ENCODE results near the gene ARPC2. TPM values are rescaled to one million over a fixed set of nuclear protein-coding genes. Genes with fewer than 3 reads are reported as not detected.
"Not testable (repeated sequence)": the region's sequence is repeated elsewhere in the genome, so short reads cannot be mapped to it uniquely, and the experiment has no call there.

Gene ARPC2
- 100 to 1,000 TPM; 182 to 207 TPM for total RNA-seq

DNA sequence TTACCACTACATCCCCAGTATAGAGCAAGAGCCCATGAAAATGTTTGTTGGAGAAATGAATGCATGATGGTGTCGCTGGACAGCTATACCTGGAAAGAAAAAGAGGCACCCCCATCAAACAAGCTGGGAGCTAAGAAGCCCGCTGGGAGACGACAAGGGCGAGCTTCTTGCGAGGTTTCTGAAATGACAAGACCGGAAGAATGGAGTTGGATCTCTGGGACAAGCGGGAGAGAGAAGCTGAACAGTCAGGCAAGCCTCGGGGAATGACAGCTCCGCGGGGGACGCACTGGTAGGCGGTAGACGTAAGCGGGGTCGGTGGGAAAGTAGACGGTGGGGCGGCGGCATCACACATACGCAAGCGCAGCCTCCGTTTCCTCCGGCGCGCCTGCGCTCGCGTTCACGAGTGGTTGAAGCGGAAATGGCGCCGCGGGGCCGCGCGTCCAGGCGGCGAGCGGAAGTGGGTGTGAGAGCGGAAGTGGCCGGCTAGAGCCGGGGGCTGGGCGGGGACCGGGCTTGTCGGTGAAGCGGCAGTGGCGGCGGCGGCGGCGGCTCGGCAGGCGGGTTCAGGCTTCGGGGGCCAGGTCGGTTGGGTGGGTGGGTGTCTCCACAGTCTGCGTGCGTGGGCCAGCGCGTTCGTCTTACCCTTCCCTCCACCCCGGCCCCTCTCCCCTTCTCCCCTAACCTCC, at the start of gene ARPC2:
Gene ARPC2 (plus strand): TSS at position 516 of the 686 bp plus-strand sequence. CDS start 282 bp downstream, outside the sequence.
- Histone ChIP-seq H3K4me3 (peak within 1 kb of the TSS; percentile 95 to 97), H3K27me3 (replicated peaks; ENCODE audit: insufficient read depth) (no peaks in the 10 kb centered on the region), H3K9me3 (no peaks in the 10 kb centered on the region), H3K27ac (peak within 1 kb of the TSS; percentile 88 to 90), H3K4me1 (replicated peaks) (peaks cover 15% of the 10 kb centered on the region), H3K36me3 (no peaks in the 10 kb centered on the region)
- under 1% methylated on average over 49 of the region's 60 CpGs for WGBS
- peak; percentile 98 for TF ChIP-seq POLR2AphosphoS5 (IDR thresholded peaks at IDR 0.05)
- peak; percentile 94 for TF ChIP-seq POLR2A (IDR thresholded peaks at IDR 0.05)
- TF ChIP-seq, protein P1, sequence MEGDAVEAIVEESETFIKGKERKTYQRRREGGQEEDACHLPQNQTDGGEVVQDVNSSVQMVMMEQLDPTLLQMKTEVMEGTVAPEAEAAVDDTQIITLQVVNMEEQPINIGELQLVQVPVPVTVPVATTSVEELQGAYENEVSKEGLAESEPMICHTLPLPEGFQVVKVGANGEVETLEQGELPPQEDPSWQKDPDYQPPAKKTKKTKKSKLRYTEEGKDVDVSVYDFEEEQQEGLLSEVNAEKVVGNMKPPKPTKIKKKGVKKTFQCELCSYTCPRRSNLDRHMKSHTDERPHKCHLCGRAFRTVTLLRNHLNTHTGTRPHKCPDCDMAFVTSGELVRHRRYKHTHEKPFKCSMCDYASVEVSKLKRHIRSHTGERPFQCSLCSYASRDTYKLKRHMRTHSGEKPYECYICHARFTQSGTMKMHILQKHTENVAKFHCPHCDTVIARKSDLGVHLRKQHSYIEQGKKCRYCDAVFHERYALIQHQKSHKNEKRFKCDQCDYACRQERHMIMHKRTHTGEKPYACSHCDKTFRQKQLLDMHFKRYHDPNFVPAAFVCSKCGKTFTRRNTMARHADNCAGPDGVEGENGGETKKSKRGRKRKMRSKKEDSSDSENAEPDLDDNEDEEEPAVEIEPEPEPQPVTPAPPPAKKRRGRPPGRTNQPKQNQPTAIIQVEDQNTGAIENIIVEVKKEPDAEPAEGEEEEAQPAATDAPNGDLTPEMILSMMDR (IDR thresholded peaks at IDR 0.05): peak in 2 of 4 experiments; percentile 54 to 71
- peak; percentile 93 for DNase-seq (ENCODE audit: low spot score)
- intact Hi-C loops (cut with DNase I): loop anchor here (5.0 kb wide), 1 partner anchor 55 kb away; the partner anchor contains the start of genes AAMP and PNKD

DNA sequence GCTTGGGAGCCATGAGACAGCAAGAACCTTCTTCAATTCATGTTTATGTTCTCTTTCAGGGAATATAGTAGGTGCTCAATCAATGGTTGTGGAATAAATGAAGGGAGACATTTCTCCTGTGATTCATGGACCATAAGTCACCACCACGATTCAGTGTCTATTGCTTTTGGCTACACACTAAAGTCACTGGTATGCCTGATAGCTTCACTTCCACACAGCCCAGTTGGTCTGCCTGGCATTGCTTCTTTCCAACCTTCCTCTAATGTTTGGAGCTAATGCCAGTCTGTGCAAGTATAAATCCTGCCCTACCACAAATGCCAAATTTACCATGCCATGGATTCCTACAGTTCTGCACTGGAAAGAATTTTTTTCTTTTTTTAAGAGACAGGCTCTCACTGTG, 49.0 kb upstream of the ARPC2 start:
- Histone ChIP-seq H3K4me1 (replicated peaks) (no peaks in the 10 kb centered on the region), H3K36me3 (no peaks in the 10 kb centered on the region), H3K27ac (no peak overlapping the region), H3K9me3 (no peaks in the 10 kb centered on the region), H3K27me3 (replicated peaks; ENCODE audit: insufficient read depth) (no peaks in the 10 kb centered on the region), H3K4me3 (no peak overlapping the region)
- no peak for DNase-seq (ENCODE audit: low spot score)
- TF ChIP-seq, protein P1 (IDR thresholded peaks at IDR 0.05): no peak
- WGBS: 33% methylated on average over 1 of the region's 1 CpG
- intact Hi-C loops (cut with DNase I): no loop called here

DNA sequence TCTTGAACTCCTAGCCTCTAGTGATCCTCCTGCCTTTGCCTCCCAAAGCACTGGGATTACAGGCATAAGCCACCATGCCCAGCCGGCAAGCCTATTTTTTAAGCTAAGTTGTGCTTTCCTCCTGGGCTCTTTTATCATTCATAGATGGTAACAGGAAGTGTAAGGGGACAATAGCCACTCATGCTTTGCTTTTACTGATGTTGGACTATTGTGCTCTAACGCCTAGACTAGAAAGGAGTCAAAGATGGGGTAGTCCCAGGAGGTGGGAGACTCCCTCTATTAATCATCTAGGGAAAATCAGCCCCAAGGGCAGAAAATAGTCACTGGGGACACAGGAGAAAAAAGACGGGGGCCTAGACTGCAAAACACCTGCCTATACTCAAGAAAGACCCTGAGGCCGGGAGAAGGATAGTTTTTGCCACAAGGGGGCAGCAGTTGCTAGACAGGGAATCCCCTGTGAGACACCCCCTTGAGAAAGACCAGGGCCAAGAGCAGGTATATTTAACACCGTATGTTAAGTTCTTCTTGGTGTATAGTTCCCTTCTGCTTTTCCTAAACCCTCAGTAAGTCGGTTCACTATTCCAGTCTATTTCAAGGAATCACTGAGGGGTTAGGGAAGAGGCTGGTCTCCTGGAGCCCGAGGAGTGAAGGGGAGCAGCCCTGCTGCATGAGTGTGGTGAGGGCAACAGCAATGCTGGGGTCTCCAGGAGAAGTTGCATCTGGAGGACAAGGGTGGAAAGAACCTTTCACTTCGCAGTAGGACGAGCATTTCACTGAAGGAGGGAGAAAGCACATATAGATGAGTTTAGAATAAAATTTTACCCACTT, 48.1 kb upstream of the ARPC2 start:
- intact Hi-C loops (cut with DNase I): no loop called here

DNA sequence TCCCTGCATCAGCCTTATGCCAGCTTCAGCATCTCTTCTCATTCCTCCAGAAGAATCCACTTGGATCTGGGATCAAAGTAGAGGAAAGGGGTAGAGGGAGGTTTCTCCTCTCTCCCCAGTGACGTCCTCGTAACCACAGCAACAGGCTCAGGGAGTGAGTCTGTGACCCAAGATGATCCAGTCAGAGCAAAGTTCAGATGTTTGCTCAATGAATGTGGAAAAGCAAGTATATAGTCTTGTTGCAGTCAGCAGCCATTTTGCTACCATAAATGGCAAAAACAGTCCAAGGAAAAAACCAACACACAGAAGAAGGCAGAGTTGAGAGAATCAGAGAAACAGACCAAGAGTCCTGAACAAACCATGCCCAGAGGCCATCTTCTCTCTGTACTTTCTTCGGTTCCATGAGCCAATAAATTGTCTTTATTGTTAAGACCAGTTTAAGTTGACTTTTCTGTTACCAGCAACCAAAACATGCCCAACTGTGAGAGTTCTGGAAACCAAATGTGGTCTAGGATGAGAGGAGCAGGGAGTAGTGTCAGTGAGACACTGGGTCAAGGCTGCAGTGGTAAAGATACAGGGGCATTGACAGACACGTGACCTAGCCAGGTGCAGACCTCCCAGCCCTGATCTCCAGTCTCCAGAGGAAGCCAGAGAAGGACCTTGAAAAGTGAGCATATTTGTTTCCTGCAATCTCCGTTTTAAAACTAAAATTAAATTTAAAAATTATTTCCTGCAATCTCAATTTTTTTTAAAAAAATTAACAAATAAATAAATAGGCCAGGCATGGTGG, 47.0 kb upstream of the ARPC2 start:
- H3K4me1 ChIP-seq (replicated peaks): no peaks in the 10 kb centered on the region
- H3K27ac ChIP-seq: no peak overlapping the region
- no peaks in the 10 kb centered on the region for H3K9me3 ChIP-seq
- 76% methylated on average over 5 of the region's 5 CpGs for WGBS
- H3K27me3 ChIP-seq (replicated peaks; ENCODE audit: insufficient read depth): no peaks in the 10 kb centered on the region
- H3K36me3 ChIP-seq: no peaks in the 10 kb centered on the region
- DNase-seq (ENCODE audit: low spot score): no peak
- TF ChIP-seq, protein P1 (IDR thresholded peaks at IDR 0.05): no peak
- no peak for TF ChIP-seq POLR2AphosphoS5 (IDR thresholded peaks at IDR 0.05)
- no peak for TF ChIP-seq POLR2A (IDR thresholded peaks at IDR 0.05)
- H3K4me3 ChIP-seq: no peak overlapping the region
- intact Hi-C loops (cut with DNase I): no loop called here

More for the DNA sequence above, 48.1 kb upstream of the ARPC2 start:
- Histone ChIP-seq H3K36me3 (no peaks in the 10 kb centered on the region), H3K27ac (no peak overlapping the region), H3K9me3 (no peaks in the 10 kb centered on the region), H3K4me3 (no peak overlapping the region), H3K27me3 (replicated peaks; ENCODE audit: insufficient read depth) (no peaks in the 10 kb centered on the region), H3K4me1 (replicated peaks) (no peaks in the 10 kb centered on the region)
- no peak for TF ChIP-seq POLR2A (IDR thresholded peaks at IDR 0.05)
- TF ChIP-seq, protein P1 (IDR thresholded peaks at IDR 0.05): peak in 2 of 4 experiments; percentile 35 to 44
- no peak for DNase-seq (ENCODE audit: low spot score)
- WGBS: 51% methylated on average over 9 of the region's 9 CpGs

DNA sequence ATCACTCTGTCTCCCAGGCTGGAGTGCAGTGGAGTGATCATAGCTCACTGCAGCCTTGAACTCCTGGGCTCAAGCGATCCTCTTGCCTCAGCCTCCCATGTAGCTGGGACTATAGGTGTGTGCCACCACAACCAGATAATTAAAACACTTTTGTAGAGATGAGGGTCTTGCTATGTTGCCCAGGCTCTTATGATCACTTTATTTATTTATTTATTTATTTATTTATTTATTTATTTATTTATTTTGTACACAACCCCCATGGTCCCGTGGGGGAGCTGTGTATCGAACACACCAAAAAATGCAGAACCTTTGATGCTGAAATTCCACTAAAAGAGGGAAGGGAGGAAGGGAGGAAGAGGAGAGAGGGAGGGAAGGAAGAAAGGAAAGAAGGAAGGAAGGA, 45.2 kb upstream of the ARPC2 start:
- H3K4me3 ChIP-seq; intact Hi-C loops (cut with DNase I); H3K9me3 ChIP-seq; H3K36me3 ChIP-seq; H3K4me1 ChIP-seq (replicated peaks); DNase-seq (ENCODE audit: low spot score); H3K27me3 ChIP-seq (replicated peaks; ENCODE audit: insufficient read depth); H3K27ac ChIP-seq: not testable (repeated sequence)
- 90% methylated on average over 3 of the region's 3 CpGs for WGBS
